ENCODE measurements around the gene VPS8.
A peak's percentile ranks its signal among the peaks of the same experiment; 100 is the strongest.

The VPS8 gene

DNA sequence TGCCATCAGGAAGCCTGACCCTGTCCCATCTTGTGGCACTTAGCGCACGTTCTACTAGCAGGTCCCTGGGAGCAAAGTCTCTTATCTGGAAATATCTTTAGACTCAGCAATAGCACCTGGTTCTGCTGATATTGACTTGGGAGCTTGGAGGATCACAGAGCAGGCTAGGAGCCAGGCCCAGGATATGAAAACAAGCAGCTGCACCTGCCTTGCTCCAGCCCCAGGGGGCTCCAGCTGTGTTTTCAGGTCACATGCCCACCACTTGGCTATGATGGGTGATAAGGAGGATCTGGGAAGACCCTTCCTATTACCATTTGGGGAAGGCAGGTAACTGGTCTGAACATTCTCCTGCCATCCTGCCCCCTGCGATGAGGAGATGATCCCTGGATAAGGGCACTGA lies 253.1 kb downstream of the VPS8 start:
- DNase-seq, result no peak

DNA sequence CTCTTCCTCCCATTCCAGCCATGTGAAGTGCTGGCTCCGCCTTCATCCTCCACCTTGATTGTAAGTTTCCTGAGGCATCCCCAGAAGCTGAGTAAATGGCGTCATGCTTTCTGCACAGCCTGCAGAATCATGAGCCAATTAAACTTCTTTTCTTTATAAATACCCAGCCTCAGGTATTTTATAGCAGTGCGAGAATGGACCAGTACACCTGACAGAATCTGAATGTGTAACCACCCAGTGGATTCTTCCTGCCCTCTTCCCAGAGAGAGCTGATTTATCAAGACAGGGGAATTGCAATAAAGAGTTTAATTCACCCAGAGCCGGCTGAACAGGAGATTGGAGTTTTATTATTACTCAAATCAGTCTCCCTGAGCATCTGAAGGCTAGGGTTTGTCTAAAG lies 254.3 kb downstream of the VPS8 start:
- no peak for DNase-seq

DNA sequence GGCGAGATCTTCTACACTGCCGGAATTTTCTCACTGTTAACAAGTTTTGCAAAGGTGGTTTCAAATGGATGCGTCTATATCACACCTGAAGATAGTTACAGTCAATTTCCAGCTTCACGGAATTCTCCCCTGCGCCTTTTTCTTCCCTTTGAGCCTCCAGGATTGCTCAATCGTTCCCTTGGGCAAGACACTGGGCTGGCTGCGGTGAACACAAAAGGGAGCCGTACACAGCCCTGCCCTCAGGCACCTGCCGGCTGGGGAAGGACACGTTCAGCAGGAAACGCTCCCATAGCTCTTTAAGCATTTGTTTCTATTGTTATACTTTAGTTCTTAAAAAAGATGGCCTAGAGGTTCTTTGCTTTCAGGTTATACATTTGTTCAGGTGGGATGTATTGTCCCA lies 255.2 kb downstream of the VPS8 start:
- DNase-seq, result no peak

DNA sequence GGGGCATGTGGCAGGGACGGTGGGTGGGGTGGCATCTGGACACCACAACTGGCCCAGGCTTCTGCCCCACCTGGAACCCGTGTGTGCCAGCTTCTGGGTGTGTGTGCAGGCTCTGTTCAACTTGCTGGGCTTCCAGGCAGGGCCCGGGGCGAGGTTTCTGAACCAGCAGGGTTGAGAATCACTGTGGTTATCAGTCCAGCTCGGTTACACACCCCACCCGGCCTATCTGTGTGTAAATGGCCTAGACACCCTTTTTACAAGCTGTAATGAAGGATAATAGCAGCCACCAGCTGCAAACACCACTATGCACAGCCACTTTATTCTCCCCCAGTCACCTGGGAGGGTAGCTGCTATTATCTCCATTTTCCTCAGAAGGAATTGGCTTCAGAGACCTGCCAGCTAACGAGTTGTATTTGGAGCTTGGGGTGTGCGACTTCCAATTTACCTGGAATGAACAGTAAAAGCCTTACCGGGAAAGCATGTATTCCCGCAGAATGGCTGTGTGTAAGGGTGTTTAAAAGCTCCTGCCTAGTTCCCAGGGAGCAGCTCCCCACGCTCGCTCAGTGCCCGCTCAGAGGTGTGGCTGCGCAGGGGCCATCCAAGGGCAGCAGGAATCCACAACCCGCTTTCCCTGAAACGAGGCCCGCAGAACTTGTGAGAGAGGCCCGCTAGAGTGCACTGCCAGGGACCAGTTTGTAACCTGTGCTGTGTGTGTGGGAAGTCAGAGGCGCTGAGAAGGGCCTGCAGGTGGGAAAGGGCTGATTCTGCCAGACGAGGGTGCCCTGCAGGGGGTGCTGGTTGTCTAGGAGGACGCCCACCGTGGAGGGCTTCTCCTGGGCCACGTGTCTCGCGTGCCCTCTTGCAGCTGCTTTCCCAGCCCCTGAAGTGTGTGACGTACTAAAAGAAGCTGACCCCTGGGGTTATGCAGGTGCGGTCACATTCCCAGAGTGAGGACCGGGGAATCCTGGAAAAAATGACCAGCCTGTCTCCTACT lies 257.4 kb downstream of the VPS8 start:
- no peak for DNase-seq

DNA sequence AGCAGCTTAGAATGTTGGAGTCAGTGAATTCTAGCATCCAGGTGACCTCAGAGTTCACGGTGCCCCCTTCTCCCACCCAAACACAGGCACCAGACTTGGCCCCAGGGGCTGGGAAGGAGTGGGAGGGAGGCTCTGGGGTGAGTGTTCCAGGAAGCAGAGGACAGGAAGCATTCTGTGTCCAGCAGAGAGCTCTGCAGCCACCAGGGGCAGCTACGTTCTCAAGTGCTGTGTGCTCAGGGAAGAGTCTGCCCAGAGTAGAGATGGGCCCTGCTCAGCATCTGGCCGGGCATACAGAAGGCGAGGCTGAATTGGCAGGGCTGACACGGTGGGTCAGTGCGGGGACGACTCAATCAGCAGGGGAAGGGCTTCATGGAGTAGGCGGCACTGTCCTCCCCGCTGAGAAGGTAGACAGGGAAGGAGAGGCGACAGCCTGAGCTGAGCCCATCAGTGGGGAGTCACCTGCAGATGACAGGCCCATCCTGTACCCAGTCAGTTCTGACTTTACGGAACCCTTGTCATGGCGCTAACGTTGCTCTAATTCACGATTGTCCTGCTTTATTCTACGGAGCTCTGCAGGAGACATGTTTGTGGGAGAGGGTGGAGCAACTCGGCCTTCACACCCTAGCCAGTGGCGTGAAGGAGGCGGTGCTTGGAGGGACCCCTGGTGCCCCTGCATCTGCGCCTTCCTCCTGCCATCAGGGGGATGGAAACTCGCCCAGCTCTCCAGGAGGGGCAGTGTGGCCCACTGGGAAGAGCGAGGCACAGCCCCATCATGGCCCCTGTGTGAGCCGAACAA lies 258.7 kb downstream of the VPS8 start:
- peak in 1 of 2 experiments; percentile 34 for DNase-seq

DNA sequence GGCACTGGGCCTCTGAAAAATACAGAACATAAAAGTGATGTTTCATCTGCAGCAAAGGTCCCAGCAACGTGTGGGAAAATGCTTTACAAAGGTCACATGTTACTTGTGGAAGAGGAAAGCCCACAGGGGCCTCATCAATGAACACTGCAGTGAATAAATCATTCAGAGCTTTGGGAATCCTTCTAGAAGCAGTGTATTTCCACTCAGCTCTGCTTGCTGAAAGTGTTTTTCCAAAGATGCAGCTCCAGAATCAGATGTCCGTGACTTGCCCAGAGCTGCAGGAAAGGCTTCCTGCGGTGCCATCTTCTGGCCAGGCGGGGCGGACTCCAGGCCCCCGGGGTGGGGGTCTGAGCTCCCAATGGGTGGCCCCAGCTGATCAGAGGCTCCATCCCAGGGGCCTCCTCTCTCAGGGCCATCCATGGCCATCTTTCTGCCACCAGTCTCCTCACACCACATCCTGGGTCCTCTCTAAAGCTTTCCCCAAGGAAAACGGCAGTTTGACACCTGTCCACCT lies 259.4 kb downstream of the VPS8 start:
- no peak for DNase-seq

DNA sequence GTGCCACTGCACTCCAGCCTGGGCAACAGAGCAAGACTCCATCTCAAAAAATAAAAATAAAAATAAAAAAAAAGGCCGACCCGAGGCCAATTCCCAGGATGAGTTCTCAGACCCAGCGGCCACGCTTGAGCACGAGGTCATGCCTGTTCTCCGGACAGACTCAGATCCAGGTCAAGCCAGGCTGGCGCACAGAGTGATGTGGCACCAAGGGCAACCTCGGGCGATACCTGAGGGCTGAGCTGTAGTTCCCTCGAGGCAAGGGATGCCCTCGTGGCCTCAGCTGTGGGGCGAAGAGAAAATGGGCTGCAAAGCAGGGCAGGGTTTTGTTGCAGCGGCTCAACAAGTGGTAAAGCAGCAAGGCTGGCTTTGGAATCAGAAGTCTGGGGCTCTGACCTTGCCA lies 263.6 kb downstream of the VPS8 start:
- no peak for DNase-seq

DNA sequence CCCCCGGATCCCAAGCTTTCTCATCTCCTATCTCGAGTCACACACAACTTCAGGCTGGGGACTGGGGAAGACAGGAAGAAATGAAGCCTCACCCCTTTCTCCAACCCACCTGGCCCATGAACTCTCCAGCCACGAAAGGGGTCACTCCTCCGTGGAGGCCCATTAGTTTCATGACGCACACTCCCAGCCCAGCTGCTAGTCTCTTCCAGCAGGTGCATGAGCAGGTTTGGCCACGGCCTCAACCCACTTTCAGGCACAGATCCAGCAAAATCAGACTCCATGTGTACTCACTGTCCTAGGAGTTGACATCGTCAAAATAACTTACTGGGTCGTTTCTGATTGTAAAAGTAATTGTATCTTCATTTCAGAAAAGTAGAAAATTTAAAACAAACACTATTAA lies 264.3 kb downstream of the VPS8 start:
- no peak for DNase-seq

DNA sequence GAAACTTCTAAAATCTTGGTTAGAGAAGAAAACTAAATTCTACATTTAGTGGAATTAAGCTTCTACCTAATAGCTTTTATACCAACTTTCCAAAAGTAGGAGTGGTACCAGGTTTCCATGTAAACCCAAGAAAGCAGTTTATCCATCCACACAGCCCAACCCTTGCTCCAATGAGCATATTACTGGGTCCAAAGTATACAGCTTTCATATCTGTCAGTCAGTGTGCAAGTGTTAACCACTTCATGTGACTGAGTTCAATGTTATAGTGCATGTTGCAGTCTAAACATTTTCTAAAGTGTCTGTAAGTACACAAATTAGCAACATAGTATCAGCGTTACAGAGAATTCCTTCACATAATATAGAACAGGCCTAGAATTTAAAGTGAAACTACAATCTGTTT lies 267.7 kb downstream of the VPS8 start:
- no peak for DNase-seq

DNA sequence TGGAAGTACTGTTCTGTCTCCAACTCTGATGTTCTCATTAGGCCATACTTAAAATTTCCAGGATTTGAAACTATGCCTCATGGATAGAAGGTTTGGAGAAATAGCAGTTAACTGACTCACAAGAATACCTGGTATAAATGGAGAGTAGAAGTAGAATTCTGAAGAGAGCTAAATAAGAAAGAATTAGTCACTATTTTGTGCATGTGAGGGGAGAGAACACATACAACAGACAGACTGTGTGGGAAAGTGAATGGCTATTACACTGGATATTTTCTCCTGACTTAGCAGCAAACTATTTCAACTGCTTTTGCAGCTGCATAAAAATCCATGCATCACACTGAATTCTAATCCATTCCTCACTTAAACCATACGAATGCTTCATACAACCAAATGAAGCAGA lies 269.6 kb downstream of the VPS8 start:
- no peak for DNase-seq

DNA sequence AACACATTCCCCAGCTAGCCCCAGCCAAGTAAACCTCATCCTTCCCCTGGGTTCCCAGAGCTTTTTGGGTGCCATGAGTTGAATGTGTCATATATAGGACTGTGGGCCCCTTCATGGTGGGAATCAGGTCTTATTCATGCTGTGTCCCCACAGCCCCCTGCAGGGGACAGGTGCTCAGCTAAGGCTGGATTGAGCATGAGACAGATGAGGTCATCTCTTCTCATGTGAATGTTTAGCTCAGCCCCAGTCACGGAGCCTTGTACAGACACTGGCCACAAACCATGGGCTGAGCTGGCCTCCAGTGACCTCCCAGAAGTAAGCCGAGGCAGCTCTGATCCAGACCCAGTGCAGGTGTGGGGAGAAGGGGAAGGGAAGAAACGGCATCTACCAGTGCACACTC lies 270.2 kb downstream of the VPS8 start:
- no peak for DNase-seq

DNA sequence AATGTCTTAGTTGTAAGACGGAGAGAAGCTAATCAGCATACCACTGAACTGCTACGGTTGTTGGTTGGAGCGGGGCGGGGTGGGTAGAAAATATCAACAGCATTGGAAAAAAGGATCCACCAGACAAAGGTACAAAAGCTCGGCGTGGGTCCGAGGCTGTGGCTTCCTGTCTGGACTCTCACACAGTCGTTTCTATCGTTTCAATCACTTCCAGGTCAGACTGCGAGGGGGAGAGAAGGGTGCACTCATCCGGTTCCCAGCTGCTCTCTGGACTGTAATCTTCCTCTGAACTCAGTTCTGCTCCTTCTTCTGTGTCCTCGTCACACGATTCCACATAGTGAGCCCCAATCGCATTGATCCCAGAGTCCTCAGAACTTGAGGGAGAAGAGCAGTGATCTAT lies 270.9 kb downstream of the VPS8 start:
- no peak for DNase-seq

DNA sequence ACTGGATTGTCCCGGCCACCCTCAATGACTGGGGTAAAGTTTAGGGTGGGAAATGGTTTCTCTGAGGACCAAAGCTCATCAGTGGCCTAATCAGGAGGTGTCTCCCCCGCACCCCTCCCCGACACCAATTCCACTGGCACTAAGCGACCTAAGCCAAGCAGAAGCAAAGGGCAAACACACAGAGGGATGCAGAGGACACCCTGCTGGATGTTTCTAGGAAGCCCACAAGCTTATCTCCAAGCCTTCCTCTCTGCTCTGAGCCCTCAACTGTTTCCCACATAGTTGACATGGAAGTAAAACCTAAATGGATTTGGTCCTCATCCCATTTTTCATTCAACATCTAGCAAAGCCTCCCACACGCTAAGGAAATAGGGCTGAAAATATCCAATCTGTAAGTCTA lies 272.4 kb downstream of the VPS8 start:
- DNase-seq, result no peak

DNA sequence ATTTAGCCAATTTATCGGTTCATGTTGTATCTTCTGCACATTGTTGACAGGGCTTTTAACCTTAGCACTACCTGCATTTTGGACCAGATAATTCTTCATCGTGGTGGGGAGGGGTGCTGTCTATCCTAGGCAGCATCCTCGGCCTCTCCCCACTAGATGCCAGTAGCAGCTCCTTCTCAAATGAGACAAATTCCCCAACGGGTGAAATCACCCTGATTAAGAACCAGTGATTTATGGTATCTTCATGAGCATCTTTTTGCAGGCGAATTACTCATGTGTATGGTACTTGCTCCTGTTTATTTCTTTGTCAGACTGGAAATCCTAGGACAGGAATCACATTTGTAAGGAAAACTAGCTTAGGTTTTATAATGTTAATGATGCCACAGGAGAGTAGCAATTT lies 272.9 kb downstream of the VPS8 start:
- DNase-seq, result no peak

DNA sequence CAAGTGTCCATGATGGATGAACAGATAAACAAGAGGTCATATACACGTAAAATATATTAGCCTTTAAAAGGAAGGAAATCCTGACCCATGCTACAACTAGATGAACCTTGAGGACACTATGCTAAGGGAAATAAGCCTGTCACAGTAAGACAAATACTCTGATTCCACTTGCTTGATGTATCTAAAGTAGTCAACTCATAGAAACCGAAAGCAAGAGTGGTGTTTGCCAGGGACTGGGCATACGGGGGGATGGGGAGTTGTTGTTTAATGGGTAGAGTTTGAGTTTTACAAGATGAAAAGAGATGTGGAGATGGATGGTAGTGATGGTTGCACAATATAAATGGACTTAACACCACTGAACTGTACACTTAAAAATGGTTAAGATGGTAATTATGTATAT lies 275.5 kb downstream of the VPS8 start:
- DNase-seq, result no peak

DNA sequence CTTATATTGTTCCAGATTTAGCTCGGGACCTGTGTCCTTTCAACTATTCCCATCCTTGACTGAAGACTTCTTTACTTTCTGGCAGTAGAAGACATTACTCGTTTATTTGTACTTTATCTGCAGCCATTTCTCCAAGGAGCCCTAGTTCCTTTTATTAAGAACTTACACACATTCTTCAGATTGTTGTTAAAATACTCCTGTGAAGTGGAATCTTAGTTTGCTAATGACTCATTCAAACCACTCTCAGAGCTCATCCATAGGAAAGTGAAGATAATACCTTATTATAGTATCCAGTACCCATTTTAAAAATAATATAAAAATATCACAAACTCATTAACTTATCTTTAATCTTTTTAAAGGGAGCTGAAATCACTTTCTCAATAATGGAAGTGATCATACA lies 277.4 kb downstream of the VPS8 start:
- DNase-seq, result no peak

DNA sequence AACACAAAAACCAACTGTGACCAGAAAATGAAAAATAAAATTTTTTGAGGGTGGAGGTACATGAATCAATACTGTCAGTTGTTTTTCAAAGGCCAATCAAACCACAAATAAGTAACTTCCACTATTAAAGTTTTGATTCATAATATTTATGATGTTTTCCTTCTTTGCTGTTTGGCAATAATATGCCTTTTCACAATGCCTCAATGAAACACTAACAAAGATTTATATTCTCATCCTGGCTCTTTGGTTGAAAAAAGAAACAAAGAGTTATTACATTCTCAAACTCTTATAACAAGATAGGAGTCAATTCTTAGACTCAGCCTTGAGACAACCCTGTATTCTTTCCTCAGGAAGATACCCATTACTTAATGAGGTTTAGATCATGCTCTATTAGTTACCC lies 277.8 kb downstream of the VPS8 start:
- no peak for DNase-seq

DNA sequence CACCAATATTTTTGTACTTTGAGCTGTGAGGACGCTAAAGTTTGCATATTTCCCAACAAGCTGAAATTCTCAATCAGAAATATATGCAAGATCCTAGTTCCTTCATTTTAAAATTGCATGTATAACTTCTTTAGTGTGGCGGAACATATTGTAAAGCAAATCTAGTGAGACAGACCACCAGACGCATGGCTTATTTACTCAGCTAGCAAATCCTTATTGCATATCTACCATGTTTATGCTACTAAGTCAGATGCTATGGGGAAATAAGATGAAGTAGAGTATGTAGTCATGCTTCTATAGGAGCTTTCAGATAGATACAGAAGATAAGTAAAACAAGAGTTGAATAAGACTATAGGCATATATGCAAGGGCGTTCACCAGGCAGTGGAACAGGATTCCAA lies 278.8 kb downstream of the VPS8 start:
- no peak for DNase-seq

DNA sequence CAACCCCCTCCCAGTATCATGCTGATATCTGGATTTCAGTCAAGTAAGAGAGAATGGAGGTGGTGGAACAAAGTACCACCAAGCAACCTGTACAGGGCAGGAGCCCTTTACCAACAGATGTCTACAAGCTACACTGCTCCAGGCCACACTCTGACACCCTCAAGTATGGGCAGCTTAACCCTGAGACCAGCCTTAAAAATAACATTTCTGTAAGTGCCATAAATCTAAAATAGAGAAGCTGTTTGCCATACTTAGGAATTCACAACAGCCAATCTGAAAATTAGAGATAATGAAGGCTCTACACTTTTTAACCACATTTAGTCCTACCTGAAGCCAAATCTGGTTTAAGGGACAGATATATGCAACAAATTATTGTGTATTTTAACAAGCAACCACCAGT lies 281.1 kb downstream of the VPS8 start:
- no peak for DNase-seq

DNA sequence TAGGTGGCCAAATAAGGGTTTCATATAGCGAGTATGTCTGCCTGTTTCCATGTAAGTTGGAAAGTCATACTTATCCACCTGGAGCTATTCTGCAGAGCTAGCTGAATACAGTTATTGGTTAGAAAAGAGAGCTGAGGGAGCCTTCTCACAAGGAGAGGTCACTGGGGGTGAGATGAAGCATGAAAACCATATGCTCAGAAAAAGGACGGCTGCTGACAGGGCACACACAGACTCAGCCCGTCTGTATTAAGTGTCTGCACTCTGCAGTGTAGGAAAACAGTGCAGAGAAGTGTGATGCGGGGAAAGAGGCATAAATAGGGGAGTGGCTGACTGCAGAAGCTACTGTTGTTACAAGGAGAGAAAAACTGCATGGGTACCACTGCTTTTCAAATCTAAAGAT lies 282.7 kb downstream of the VPS8 start:
- DNase-seq, result no peak
